ENCODE measurements around the gene RAB31.
A peak's percentile ranks its signal among the peaks of the same experiment; 100 is the strongest.

The RAB31 gene

GRCh38 chr18:9831723-9832199 is 123.7 kb downstream of the RAB31 start:
- Histone ChIP-seq H3K4me3 (ENCODE audit: low read depth, low read length) (no peak overlapping the region), H3K27me3 (ENCODE audit: control insufficient read depth, insufficient read depth, low read length) (no peaks in the 10 kb centered on the region), H3K36me3 (ENCODE audit: control insufficient read depth, insufficient read depth, low read length) (peaks cover 6% of the 10 kb centered on the region; the same call in 1 of the 2 replicates), H3K9ac (ENCODE audit: low read length) (no peak overlapping the region), H3K27ac (ENCODE audit: low read depth, low read length) (no peak overlapping the region), H3K4me1 (ENCODE audit: control insufficient read depth, insufficient read depth, low read length) (peaks cover 17% of the 10 kb centered on the region), H3K9me3 (ENCODE audit: control insufficient read depth, insufficient read depth, low read depth, low read length) (no peaks in the 10 kb centered on the region)

- Histone ChIP-seq H3K4me1 (ENCODE audit: control insufficient read depth, insufficient read depth, low read length) (peaks cover 20% of the 10 kb centered on the region), H3K9ac (ENCODE audit: low read length) (no peak overlapping the region), H3K27me3 (ENCODE audit: control insufficient read depth, insufficient read depth, low read length) (no peaks in the 10 kb centered on the region), H3K36me3 (ENCODE audit: control insufficient read depth, insufficient read depth, low read length) (peaks cover 6% of the 10 kb centered on the region; the same call in 1 of the 2 replicates), H3K4me3 (ENCODE audit: low read depth, low read length) (no peak overlapping the region), H3K9me3 (ENCODE audit: control insufficient read depth, insufficient read depth, low read depth, low read length) (no peaks in the 10 kb centered on the region), H3K27ac (ENCODE audit: low read depth, low read length) (no peak overlapping the region)
Measured at GRCh38 chr18:9832871-9833270, 124.8 kb downstream of the RAB31 start.

DNA sequence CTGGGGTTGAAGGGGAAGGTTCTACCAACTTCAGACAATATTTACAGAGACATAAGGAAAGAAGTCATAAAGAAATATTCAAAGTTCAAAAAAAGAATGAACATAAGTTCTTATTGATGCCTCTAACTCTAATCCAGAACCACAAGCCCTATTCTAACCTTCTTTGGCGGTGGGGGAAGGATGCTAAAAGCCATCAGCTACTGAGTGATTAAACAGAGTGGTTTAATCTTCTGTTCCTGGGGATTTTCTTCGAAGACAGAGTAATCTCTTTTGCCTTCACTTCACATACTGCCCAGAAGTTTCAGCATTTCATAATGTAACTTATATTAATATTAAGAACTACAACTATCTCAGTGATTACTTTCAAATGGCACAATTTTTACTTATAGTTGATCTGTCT is 126.5 kb downstream of the RAB31 start:
- H3K4me3 ChIP-seq (ENCODE audit: low read depth, low read length), result no peak overlapping the region
- H3K4me1 ChIP-seq (ENCODE audit: control insufficient read depth, insufficient read depth, low read length), result peaks cover 37% of the 10 kb centered on the region
- H3K9ac ChIP-seq (ENCODE audit: low read length), result no peak overlapping the region
- H3K27me3 ChIP-seq (ENCODE audit: control insufficient read depth, insufficient read depth, low read length), result no peaks in the 10 kb centered on the region
- H3K36me3 ChIP-seq (ENCODE audit: control insufficient read depth, insufficient read depth, low read length), result peaks cover 6% of the 10 kb centered on the region; the same call in 1 of the 2 replicates
- H3K9me3 ChIP-seq (ENCODE audit: control insufficient read depth, insufficient read depth, low read depth, low read length), result no peaks in the 10 kb centered on the region
- no peak overlapping the region for H3K27ac ChIP-seq (ENCODE audit: low read depth, low read length)

- Histone ChIP-seq H3K27ac (ENCODE audit: low read depth, low read length) (no peak overlapping the region), H3K9me3 (ENCODE audit: control insufficient read depth, insufficient read depth, low read depth, low read length) (no peaks in the 10 kb centered on the region), H3K4me1 (ENCODE audit: control insufficient read depth, insufficient read depth, low read length) (peaks cover 44% of the 10 kb centered on the region), H3K4me3 (ENCODE audit: low read depth, low read length) (no peak overlapping the region), H3K9ac (ENCODE audit: low read length) (no peak overlapping the region), H3K36me3 (ENCODE audit: control insufficient read depth, insufficient read depth, low read length) (peaks cover 6% of the 10 kb centered on the region; the same call in 1 of the 2 replicates), H3K27me3 (ENCODE audit: control insufficient read depth, insufficient read depth, low read length) (no peaks in the 10 kb centered on the region)
Measured at GRCh38 chr18:9835113-9835755, 127.1 kb downstream of the RAB31 start.

DNA sequence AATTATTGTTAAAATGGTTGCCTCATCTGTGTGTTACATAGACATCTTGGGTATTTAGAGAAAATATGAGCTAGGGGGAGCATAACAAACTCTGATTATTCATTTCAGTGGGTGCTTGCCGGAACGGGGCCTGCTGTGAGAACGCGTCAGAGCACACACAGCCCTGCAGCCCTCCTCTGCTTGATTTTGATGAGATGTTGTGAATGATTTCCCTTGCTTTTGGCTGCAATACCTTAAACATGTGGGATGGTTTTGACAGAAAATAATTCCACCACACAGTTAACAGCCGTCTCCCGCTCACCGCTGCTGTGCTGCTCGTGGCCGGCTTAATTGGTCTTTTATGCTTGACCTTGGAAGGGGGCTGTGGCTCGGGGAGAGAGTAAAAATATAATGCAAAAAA is 127.7 kb downstream of the RAB31 start:
- Histone ChIP-seq H3K4me3 (ENCODE audit: low read depth, low read length) (no peak overlapping the region), H3K27me3 (ENCODE audit: control insufficient read depth, insufficient read depth, low read length) (no peaks in the 10 kb centered on the region), H3K9me3 (ENCODE audit: control insufficient read depth, insufficient read depth, low read depth, low read length) (no peaks in the 10 kb centered on the region), H3K4me1 (ENCODE audit: control insufficient read depth, insufficient read depth, low read length) (peaks cover 46% of the 10 kb centered on the region), H3K27ac (ENCODE audit: low read depth, low read length) (no peak overlapping the region), H3K36me3 (ENCODE audit: control insufficient read depth, insufficient read depth, low read length) (peaks cover 6% of the 10 kb centered on the region; the same call in 1 of the 2 replicates), H3K9ac (ENCODE audit: low read length) (no peak overlapping the region)

DNA sequence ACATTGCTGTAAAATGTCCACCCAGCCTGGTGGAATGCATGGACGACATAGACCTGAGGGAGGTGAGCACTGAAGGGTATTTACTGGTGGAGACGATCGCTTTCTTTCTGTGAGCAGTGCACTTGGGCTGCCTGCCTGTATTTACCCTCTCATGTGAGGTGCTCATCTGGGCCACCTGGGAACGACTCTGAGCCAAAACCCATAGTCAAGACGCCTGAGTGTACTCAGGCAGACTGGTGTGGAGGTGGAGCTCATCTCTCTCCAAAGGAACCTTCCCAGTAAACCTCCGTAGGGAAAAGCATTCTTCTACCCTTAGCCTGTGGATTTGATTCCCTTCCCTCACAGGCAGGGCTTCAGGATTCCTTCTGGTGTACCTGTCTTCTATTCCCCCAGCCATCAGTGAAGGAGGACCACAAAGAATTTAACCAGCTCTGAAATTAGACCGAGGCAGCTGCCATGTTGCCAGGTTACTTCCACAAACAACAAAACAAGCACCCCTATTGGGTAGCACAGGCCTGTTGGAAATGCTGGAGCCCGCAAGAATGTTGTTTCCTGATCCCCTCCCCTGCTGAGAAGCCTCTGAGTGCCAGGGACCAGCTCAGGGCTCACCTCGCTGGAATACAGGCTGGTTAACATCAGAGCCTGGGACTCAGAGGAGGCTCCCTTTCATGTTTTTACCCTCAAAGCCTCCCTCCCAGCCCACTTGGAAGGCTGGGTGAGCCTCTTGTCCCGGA is 130.2 kb downstream of the RAB31 start:
- Histone ChIP-seq H3K9me3 (ENCODE audit: control insufficient read depth, insufficient read depth, low read depth, low read length) (no peaks in the 10 kb centered on the region), H3K36me3 (ENCODE audit: control insufficient read depth, insufficient read depth, low read length) (no peaks in the 10 kb centered on the region), H3K4me1 (ENCODE audit: control insufficient read depth, insufficient read depth, low read length) (peaks cover 46% of the 10 kb centered on the region), H3K4me3 (ENCODE audit: low read depth, low read length) (peak overlapping the region; percentile 9; the same call in 1 of the 2 replicates), H3K9ac (ENCODE audit: low read length) (peak overlapping the region; percentile 54), H3K27me3 (ENCODE audit: control insufficient read depth, insufficient read depth, low read length) (no peaks in the 10 kb centered on the region), H3K27ac (ENCODE audit: low read depth, low read length) (peak overlapping the region; percentile 51; the same call in 1 of the 2 replicates)

- H3K27ac ChIP-seq (ENCODE audit: low read depth, low read length), result no peak overlapping the region; the same call in 1 of the 2 replicates
- no peaks in the 10 kb centered on the region for H3K36me3 ChIP-seq (ENCODE audit: control insufficient read depth, insufficient read depth, low read length)
- no peak overlapping the region for H3K9ac ChIP-seq (ENCODE audit: low read length)
- peaks cover 53% of the 10 kb centered on the region for H3K4me1 ChIP-seq (ENCODE audit: control insufficient read depth, insufficient read depth, low read length)
- no peaks in the 10 kb centered on the region for H3K9me3 ChIP-seq (ENCODE audit: control insufficient read depth, insufficient read depth, low read depth, low read length)
- H3K27me3 ChIP-seq (ENCODE audit: control insufficient read depth, insufficient read depth, low read length), result no peaks in the 10 kb centered on the region
- H3K4me3 ChIP-seq (ENCODE audit: low read depth, low read length), result no peak overlapping the region
Measured at GRCh38 chr18:9839211-9839610, 131.1 kb downstream of the RAB31 start.

GRCh38 chr18:9839853-9840252 is 131.8 kb downstream of the RAB31 start:
- Histone ChIP-seq H3K9me3 (ENCODE audit: control insufficient read depth, insufficient read depth, low read depth, low read length) (no peaks in the 10 kb centered on the region), H3K9ac (ENCODE audit: low read length) (no peak overlapping the region), H3K36me3 (ENCODE audit: control insufficient read depth, insufficient read depth, low read length) (no peaks in the 10 kb centered on the region), H3K27me3 (ENCODE audit: control insufficient read depth, insufficient read depth, low read length) (no peaks in the 10 kb centered on the region), H3K4me3 (ENCODE audit: low read depth, low read length) (no peak overlapping the region), H3K4me1 (ENCODE audit: control insufficient read depth, insufficient read depth, low read length) (peaks cover 50% of the 10 kb centered on the region), H3K27ac (ENCODE audit: low read depth, low read length) (no peak overlapping the region)

- Histone ChIP-seq H3K4me3 (ENCODE audit: low read depth, low read length) (no peak overlapping the region), H3K36me3 (ENCODE audit: control insufficient read depth, insufficient read depth, low read length) (0 out of 2 replicates have a peak, but pooled peaks cover 2% of the 10 kb centered on the region), H3K4me1 (ENCODE audit: control insufficient read depth, insufficient read depth, low read length) (peaks cover 38% of the 10 kb centered on the region), H3K9ac (ENCODE audit: low read length) (no peak overlapping the region), H3K9me3 (ENCODE audit: control insufficient read depth, insufficient read depth, low read depth, low read length) (no peaks in the 10 kb centered on the region), H3K27ac (ENCODE audit: low read depth, low read length) (no peak overlapping the region), H3K27me3 (ENCODE audit: control insufficient read depth, insufficient read depth, low read length) (no peaks in the 10 kb centered on the region)
Measured at GRCh38 chr18:9841752-9842151, 133.7 kb downstream of the RAB31 start.

DNA sequence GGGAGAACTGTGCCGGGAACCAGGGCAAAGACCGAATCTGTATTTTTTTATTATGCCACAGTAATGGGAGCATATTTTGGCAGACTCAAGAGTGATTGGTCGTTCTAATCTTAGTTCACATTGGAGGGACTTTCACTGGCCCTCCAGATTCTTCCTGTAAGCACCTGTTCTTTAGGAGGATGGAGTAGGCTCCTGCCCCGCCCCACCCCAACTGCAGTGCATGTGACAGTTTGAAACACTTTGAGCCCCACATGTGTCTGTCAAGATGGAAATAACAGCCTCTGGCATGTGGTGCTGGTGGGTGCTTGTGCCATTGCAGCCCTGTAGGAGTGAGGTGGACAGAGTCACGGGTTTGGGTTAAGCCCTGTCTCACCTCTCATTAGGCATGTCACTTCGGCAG is 134.3 kb downstream of the RAB31 start:
- Histone ChIP-seq H3K9ac (ENCODE audit: low read length) (no peak overlapping the region), H3K9me3 (ENCODE audit: control insufficient read depth, insufficient read depth, low read depth, low read length) (no peaks in the 10 kb centered on the region), H3K4me1 (ENCODE audit: control insufficient read depth, insufficient read depth, low read length) (peaks cover 38% of the 10 kb centered on the region), H3K27me3 (ENCODE audit: control insufficient read depth, insufficient read depth, low read length) (no peaks in the 10 kb centered on the region), H3K4me3 (ENCODE audit: low read depth, low read length) (no peak overlapping the region), H3K36me3 (ENCODE audit: control insufficient read depth, insufficient read depth, low read length) (peaks cover 5% of the 10 kb centered on the region; the same call in 1 of the 2 replicates), H3K27ac (ENCODE audit: low read depth, low read length) (no peak overlapping the region)

DNA sequence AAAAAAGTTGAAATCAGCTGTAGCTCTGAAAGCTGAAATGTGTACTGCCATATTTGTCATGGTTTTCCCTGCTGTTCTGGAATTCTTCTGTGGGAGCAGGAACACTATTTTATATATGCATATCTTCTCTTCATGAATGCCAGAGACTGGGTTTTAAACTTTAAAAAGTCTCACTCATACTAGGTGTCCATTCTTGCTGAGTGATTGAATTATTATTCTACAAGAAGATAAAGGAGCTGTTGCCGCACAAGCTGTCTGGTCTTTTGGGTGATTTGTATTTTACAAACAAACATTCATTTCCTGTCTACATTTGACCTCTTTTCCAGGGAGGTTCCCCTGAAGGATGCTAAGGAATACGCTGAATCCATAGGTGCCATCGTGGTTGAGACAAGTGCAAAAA is 137.2 kb downstream of the RAB31 start:
- peaks cover 7% of the 10 kb centered on the region; the same call in 1 of the 2 replicates for H3K36me3 ChIP-seq (ENCODE audit: control insufficient read depth, insufficient read depth, low read length)
- H3K4me1 ChIP-seq (ENCODE audit: control insufficient read depth, insufficient read depth, low read length), result peaks cover 18% of the 10 kb centered on the region; the same call in 1 of the 2 replicates
- no peak overlapping the region for H3K27ac ChIP-seq (ENCODE audit: low read depth, low read length)
- H3K9ac ChIP-seq (ENCODE audit: low read length), result no peak overlapping the region
- no peak overlapping the region for H3K4me3 ChIP-seq (ENCODE audit: low read depth, low read length)
- no peaks in the 10 kb centered on the region for H3K27me3 ChIP-seq (ENCODE audit: control insufficient read depth, insufficient read depth, low read length)
- no peaks in the 10 kb centered on the region for H3K9me3 ChIP-seq (ENCODE audit: control insufficient read depth, insufficient read depth, low read depth, low read length)
